GM12891 (cell line): Measurements from ENCODE around the gene PLEKHD1. TPM values are rescaled to one million over a fixed set of nuclear protein-coding genes. Genes with fewer than 3 reads are reported as not detected.

Experiments
- DNase-seq: peaks from one replicate; pipeline ENCODE4 v3.0.0; 2011; ENCODE audit warnings: low spot score; ENCODE audit not compliant: insufficient read length
- FAIRE-seq: peaks from 2 replicates; lab custom pipeline; 2011; peaks lifted over from hg19 to GRCh38; lab: Jason Lieb, UNC
- PAX5 ChIP-seq: IDR thresholded peaks from 2 replicates; pipeline ENCODE4 v1.6.1; 2011; ENCODE audit warnings: low read length, moderate library complexity, mild to moderate bottlenecking; ENCODE audit not compliant: insufficient read depth, severe bottlenecking
- POLR2A ChIP-seq: IDR thresholded peaks from 2 replicates; pipeline ENCODE4 v1.6.1; 2011; ENCODE audit warnings: low read depth, low read length, control low read depth
- POLR2AphosphoS5 ChIP-seq: IDR thresholded peaks from 2 replicates; pipeline ENCODE4 v1.6.1; 2011; ENCODE audit warnings: low read depth, low read length, control low read depth
- POU2F2 ChIP-seq: IDR thresholded peaks from 2 replicates; pipeline ENCODE4 v1.6.1; 2011; ENCODE audit warnings: low read depth, mild to moderate bottlenecking, control low read depth, low read length, moderate library complexity
- SPI1 ChIP-seq: IDR thresholded peaks from 2 replicates; pipeline ENCODE4 v1.6.1; 2011; ENCODE audit warnings: low read depth, low read length, control low read depth
- TAF1 ChIP-seq: IDR thresholded peaks from 2 replicates; pipeline ENCODE4 v1.6.1; 2011; ENCODE audit warnings: low read depth, low read length, control low read depth
- polyA plus RNA-seq: library from polyadenylated mRNA; unstranded; fragments of >200 nt; gene quantifications from one replicate; pipeline ENCODE4 v1.2.1, GENCODE V29; 2012; ENCODE audit warnings: low read depth, missing spikeins, inconsistent platforms; ENCODE audit not compliant: missing spikeins

PLEKHD1 gene
- 0.04 TPM for polyA plus RNA-seq

DNA sequence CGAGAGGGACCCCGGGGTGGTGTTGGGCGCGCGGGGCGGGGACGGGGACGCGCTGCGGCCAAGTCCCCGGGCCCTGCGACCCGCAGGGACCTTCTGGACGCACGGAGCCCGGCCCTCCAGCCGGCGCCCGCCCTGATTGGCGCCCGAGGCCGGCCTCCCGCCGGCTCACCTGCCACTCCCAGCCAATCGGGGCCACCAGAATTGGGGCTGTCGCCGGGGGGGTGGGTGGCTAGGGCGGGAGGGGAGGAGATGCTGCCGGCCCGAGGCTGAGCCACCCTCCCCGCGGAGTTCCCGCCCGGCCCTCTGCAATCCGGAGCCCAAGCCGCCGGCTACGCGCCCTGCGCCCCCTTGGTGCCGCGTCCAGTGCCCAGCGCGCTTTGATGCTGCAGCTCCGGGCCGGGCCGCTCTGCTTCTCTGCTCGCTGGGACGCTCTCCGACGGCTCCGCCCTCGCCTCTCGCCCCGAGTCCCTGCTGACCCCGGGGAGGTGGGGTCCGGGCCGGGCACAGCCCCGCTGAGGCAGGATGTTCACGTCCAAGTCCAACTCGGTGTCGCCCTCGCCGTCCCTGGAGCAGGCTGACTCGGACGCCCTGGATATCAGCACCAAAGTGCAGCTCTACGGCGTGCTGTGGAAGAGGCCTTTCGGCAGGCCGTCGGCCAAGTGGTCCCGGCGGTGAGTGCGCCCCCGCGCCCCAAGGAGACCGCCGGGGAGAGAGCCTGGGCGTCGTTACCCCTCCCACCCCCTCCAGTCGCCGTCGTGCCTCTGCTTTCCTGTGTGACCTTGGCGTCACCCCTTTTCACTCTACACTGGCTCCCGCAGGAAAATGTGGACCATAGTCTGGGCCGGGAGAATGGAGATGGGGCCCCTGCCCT lies at the start of gene PLEKHD1:
TSS of gene PLEKHD1 (plus strand) at position 285 of the 871 bp plus-strand sequence. CDS start at position 523, 238 bp downstream.
- TF ChIP-seq POLR2A (no peak), SPI1 (no peak), POU2F2 (no peak), TAF1 (no peak), PAX5 (no peak), POLR2AphosphoS5 (no peak)
- no peak for DNase-seq
- no peak for FAIRE-seq

DNA sequence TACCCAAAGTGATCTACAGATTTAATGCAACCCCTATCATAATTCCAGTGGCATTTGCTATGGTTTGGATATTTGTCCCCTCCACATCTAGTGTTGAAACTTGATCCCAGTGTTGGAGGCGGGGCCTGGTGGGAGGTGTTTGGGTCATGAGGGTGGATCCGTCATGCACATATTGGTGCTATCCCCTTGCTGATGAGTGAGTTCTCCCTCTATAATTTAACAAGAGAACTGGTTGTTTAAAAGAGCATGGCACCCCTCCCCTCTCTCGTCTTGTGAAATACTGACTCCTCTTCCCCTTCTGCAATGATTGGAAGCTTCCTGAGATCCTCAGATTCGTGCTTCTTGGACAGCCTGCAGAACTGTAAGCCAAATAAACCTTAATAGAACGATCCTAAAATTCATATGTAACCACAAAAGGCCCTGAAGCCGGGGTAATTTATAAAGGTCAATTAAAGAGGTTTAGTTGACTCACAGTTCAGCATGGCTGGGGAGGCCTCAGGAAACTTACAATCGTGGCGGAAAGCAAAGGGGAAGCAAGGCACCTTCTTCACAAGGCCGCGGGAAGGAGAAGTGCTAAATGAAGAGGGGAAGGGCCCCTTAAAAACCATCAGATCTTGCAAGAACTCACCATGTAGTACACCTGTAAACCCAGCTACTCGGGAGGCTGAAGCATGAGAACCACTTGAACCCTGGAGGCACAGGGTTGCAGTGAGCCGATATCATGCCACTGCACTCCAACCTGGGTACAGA lies 44.8 kb upstream of the PLEKHD1 start:
- DNase-seq, result no peak
- no peak for FAIRE-seq

GRCh38 chr14:69441948-69442347 lies 42.6 kb upstream of the PLEKHD1 start:
- FAIRE-seq (peak; percentile 89), DNase-seq (no peak)
- TF ChIP-seq POLR2AphosphoS5, result no peak
- TF ChIP-seq SPI1, result no peak
- no peak for TF ChIP-seq PAX5
- TF ChIP-seq TAF1, result peak; percentile 23; the same call in 1 of the 2 replicates
- peak; percentile 71 for TF ChIP-seq POLR2A
- TF ChIP-seq POU2F2, result peak; percentile 67; the same call in 1 of the 2 replicates

More for the DNA sequence above, 44.8 kb upstream of the PLEKHD1 start:
- TF ChIP-seq POU2F2 (no peak), PAX5 (no peak), SPI1 (no peak), POLR2AphosphoS5 (no peak), POLR2A (no peak), TAF1 (no peak)

- DNase-seq (no peak), FAIRE-seq (no peak)
- no peak for TF ChIP-seq POLR2A
- no peak for TF ChIP-seq TAF1
- no peak for TF ChIP-seq POU2F2
- TF ChIP-seq SPI1, result no peak
- TF ChIP-seq POLR2AphosphoS5, result no peak
- TF ChIP-seq PAX5, result no peak
Observed at GRCh38 chr14:69443296-69443805, 41.2 kb upstream of the PLEKHD1 start.

DNA sequence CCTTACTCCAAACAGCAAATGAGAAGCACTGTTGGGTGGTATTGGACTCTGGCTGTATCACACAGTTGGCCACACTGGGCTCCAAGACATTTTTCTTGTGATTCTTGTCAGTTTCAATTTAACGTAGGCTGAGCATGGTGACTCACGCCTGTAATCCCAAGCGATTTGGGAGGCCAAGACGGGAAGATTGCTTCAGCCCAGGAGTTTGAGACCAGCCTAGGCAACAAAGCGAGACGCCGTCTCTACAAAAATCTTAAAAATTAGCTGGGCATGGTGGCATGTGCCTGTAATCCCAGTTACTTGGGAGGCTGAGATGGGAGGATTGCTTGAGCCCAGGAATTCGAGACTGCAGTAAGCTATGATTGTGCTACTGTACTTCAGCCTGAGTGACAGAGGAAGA lies 35.3 kb upstream of the PLEKHD1 start:
- FAIRE-seq (no peak), DNase-seq (no peak)
- TF ChIP-seq TAF1 (no peak), POU2F2 (no peak), POLR2AphosphoS5 (no peak), POLR2A (no peak), SPI1 (no peak), PAX5 (no peak)

DNA sequence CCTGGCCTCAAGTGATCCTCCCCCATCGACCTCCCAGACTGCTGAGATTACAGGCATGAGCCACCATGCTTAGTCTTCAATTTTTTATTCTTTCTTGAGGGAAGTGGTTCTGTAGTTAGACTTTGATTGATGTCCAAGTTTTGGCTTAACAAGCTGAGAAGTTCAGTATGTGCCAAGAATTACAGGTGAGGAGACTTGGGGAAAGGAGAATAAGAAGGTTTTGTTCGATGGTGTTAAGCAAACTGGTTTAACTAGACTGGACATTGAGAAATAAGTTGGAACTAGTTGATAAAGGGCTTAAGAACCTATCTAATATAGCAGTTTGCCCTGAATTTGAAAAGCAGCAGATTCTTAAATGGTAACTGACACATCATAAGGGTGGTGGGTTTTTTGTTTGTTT lies 32.6 kb upstream of the PLEKHD1 start:
- DNase-seq, result no peak
- FAIRE-seq, result no peak
- TF ChIP-seq PAX5 (no peak), SPI1 (no peak), POLR2A (no peak), POLR2AphosphoS5 (no peak), TAF1 (no peak), POU2F2 (no peak)

GRCh38 chr14:69458350-69458749 lies 26.2 kb upstream of the PLEKHD1 start:
- DNase-seq (no peak), FAIRE-seq (no peak)
- TF ChIP-seq TAF1 (no peak), POLR2AphosphoS5 (no peak), POLR2A (no peak), PAX5 (no peak), SPI1 (no peak), POU2F2 (no peak)

- TF ChIP-seq PAX5, result no peak
- no peak for TF ChIP-seq POLR2AphosphoS5
- no peak for TF ChIP-seq POU2F2
- no peak for TF ChIP-seq SPI1
- no peak for TF ChIP-seq TAF1
- TF ChIP-seq POLR2A, result no peak
- FAIRE-seq (no peak), DNase-seq (no peak)
Observed at GRCh38 chr14:69459122-69459521, 25.4 kb upstream of the PLEKHD1 start.

- TF ChIP-seq POLR2AphosphoS5 (no peak), POLR2A (no peak)
- DNase-seq (no peak), FAIRE-seq (peak; percentile 85)
Observed at GRCh38 chr14:69460093-69460701, 24.3 kb upstream of the PLEKHD1 start.
